GM12874 (cell line): ENCODE results near the gene IFIT2.

ENCODE experiments used
- CTCF ChIP-seq: IDR thresholded peaks from 2 replicates; pipeline ENCODE4 v1.5.1; 2011; ENCODE audit warnings: low read depth, mild to moderate bottlenecking, control low read depth, low read length, moderate library complexity; ENCODE audit not compliant: insufficient read depth

IFIT2 gene

GRCh38 chr10:89273680-89274079, 28.2 kb upstream of the IFIT2 start:
- TF ChIP-seq CTCF: no peak

- no peak for TF ChIP-seq CTCF
Observed at GRCh38 chr10:89274928-89275327, 26.9 kb upstream of the IFIT2 start.

GRCh38 chr10:89275383-89275782, 26.5 kb upstream of the IFIT2 start:
- TF ChIP-seq CTCF: no peak

GRCh38 chr10:89278034-89278535, 23.8 kb upstream of the IFIT2 start:
- TF ChIP-seq CTCF: no peak

- no peak for TF ChIP-seq CTCF
Observed at GRCh38 chr10:89278900-89279392, 22.9 kb upstream of the IFIT2 start.

GRCh38 chr10:89279421-89279869, 22.4 kb upstream of the IFIT2 start:
- no peak for TF ChIP-seq CTCF

GRCh38 chr10:89280508-89280907, 21.3 kb upstream of the IFIT2 start:
- TF ChIP-seq CTCF: no peak
